GM21423 (cell line): ENCODE measurements around the gene USP36.
A peak's percentile ranks its signal among the peaks of the same experiment; 100 is the strongest.
"Not testable (repeated sequence)": the region's sequence is repeated elsewhere in the genome, so short reads cannot be mapped to it uniquely, and the experiment has no call there.

Experiments
- ATAC-seq: cut with Tn5 transposase; IDR thresholded peaks from one replicate; pipeline ENCODE4 v1.9.1; 2021; ENCODE audit warnings: mild to moderate bottlenecking, moderate library complexity; ENCODE audit not compliant: unreplicated experiment

USP36 gene

DNA sequence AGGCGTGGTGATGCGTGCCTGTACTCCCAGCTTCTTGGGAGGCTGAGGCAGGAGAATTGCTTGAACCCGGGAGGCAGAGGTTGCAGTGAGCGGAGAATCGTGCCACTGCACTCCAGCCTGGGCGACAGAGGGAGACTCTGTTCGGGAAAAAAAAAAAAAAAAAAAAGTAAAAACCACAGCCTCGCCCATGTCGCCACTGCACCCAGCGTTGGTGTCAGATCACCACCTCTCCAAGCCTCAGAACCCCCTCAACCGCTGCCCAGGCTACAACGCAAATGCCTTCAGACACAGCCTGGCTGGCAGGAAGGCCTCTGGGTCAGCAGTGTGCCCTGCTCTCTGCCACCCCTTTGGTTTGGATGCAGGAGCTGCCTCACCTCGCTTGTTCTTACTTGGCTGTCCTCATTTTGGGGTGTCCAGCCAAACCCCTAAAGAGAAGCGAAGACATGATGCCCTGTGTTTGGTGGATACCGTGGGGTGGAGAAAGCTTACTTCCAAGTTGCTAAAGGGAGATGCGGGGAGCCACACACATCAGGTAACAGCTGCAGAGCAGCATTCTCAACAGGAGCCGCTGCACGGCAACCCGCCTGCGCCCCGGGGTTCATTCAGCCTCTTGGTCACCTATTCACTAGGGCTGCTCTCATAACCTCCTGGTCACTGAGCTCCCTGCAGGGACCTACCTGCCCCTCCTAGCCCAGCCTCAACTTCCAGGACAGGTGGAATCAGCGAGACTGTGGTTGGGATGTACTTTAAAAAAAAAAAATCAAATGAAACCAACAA, 45.6 kb downstream of the USP36 start:
- ATAC-seq, result no peak

DNA sequence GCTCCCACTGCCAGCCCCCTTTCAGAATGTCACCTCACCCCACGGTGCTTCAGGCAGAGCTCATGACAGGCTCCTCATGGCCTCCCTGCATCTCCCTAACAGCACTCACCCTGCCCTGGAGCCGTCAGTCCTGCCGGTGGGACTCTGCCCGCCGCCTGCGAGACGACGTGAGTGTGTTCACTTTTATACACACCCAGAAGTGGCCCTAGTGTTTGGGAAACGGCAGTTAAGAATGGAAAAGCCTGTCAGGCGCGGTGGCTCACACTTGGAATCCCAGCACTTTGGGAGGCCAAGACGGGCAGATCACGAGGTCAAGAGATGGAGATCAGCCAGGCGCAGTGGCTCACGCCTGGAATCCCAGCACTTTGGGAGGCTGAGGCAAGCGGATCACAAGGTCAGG, 46.2 kb downstream of the USP36 start:
- no peak for ATAC-seq

DNA sequence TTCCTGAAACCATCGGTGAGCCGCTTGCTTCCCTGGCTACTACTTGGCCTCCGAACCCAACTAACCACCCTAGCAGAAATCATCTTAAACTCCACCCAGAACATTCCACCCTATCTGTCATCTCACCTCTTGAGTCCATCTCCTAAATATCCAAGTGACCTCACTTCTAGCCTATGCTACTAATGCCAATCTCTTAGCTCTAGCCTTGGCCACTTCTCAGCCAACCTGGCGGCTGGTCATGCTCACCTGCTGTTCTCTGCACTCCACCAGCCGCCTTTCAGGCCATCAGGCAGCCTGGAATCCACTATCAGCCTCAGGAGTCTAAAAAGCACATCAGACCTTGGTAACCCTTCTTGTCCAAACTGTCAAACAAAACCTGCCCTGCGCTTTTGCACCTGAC, 46.6 kb downstream of the USP36 start:
- no peak for ATAC-seq

DNA sequence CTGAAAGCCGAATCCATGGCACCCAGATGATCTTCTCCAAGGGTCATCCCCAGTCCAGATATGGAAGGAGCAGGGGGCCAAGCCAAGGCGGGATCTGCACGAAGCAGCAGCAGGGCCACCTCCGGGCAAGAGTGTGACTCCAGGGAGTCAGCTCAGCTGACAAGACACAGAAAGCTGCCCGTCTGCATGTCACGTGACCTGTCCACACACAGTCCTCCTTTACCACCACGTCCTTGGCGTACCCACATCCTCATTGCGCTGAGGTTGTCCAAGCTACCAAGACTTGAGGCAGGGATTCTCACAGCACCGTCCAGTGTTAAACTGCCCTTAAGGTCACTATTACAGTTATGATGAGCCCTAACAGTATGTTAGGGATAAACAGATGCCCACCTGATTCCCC, 47.2 kb downstream of the USP36 start:
- no peak for ATAC-seq

- ATAC-seq, result no peak
Measured at GRCh38 chr17:78791840-78792709, 48.5 kb downstream of the USP36 start.

GRCh38 chr17:78790552-78790951, 50.1 kb downstream of the USP36 start:
- no peak for ATAC-seq

DNA sequence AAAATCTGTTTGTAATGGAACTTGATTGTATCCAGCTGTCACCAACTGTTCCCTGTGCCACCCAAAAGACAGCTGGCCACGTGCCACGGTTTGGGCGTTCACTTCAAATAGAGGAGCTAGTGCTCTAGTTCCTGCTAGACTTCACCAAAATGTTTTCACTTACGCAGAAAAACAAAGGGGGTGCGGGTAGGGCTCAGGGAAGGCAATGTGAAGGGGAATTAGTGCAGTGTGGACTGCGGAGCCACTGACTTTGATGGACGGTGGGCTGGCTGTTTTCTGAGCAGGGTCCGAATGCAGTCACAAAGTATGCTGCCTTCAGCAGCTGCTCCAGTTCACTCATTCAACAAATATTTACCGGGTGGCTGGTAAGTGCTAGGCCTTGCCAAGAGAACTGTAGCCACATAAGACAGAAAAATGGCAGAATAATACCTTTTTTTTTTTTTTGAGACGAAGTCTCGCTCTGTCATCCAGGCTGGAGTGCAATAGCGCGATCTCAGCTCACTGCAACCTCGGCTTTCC, 50.9 kb downstream of the USP36 start:
- ATAC-seq, result no peak

- ATAC-seq, result no peak
Measured at GRCh38 chr17:78789149-78789662, 51.4 kb downstream of the USP36 start.

GRCh38 chr17:78788451-78788850, 52.2 kb downstream of the USP36 start:
- no peak for ATAC-seq

DNA sequence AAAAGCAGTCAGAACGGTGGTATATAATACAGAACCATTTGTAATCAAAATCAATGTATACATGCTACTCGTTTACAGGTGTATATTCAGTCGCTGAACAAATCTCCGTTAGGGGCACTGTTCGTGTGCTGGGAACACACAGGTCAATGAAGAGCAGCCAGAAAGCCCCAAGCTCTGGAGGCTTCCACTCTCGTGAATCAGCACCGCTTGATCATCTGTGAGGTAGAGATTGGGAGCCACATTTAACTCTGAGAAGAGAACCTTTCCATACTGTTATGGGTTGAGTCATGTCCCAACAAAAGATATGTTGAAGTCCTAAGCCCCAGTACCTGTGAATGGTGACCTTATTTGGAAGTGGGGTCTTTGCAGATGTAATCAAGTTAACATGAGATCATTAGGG, 53.2 kb downstream of the USP36 start:
- ATAC-seq, result no peak

- no peak for ATAC-seq
Measured at GRCh38 chr17:78785663-78786057, 55.0 kb downstream of the USP36 start.

DNA sequence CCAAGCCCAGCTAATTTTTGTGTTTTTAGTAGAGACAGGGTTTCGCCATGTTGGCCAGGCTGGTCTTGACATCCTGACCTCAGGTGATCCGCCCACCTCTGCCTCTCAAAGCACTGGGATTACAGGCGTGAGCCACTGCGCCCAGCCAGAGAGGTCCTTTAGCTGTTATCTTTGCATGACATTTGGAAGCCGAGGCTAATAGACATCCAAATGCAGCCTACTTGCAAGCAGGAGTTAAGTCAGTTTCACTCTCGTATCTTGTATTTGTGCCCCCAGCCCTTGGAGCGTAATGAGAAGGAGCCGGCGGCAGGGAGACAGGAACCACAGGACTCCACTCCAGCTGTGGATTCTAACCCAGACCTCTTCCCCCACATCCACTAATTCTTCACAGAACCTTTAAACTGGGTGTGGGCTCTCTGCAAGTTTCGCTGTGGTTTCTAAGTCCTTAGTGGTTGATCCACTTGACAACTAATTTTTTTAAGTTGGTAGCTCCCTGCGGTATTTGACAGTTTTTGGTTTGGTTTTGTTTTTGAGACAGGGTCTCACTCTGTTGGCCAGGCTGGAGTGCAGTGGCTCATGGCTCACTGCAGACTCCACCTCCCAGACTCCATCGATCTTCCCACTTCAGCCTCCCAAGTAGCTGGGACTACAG, 55.5 kb downstream of the USP36 start:
- ATAC-seq, result no peak

GRCh38 chr17:78784352-78784751, 56.3 kb downstream of the USP36 start:
- ATAC-seq, result no peak

GRCh38 chr17:78783711-78784324, 56.8 kb downstream of the USP36 start:
- ATAC-seq, result no peak

DNA sequence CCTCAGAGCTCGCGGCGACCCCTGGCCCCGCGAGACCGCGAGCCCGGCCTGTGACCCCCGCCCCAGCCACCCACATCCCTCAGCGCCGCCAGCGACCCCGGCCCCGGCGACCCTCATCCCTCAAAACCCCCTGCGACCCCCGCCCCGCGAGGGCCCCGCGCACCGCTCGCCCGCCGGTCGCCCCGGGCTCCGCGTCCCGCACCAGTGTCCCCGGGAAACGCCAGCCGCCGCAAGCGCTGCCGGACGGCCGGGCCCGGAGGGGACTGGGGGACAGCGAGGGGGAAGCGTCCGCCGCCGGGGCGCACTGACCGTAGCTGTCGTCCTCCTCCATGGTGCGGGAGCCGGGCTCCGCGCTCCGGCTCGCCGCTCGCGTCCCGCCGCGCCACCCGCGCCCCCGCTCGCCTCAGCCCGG, 58.7 kb downstream of the USP36 start, which contains the start of gene CYTH1:
Gene CYTH1, minus strand, starts transcription at position 381 of the 412 bp plus-strand sequence. Its CDS starts 50 bp downstream, at position 331.
- peak; percentile 7 for ATAC-seq

GRCh38 chr17:78781104-78781892, 59.3 kb downstream of the USP36 start:
- ATAC-seq, result peak; percentile 8

- ATAC-seq, result no peak
Measured at GRCh38 chr17:78780335-78780734, 60.3 kb downstream of the USP36 start.

DNA sequence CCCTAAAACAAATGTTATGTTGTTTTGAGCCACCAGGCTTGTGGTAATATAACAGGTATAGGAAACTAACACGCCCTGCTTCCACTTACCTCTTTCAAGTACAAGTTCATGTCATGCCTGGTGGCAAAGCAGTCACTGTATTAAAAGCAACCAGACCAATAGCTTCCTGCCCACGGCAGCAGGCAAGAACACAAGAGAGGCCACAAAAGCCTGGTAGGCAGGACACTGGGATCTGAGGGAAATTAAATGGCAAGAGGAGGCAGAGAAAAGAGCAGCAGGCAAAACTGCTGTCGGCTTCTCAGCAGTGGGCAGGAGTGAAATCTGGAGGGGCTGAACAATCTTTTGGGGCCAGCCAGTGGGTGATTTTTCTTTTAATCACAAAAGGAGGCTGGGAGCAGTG, 60.8 kb downstream of the USP36 start:
- ATAC-seq, result no peak

GRCh38 chr17:78779286-78779651, 61.3 kb downstream of the USP36 start:
- ATAC-seq, result not testable (repeated sequence)

DNA sequence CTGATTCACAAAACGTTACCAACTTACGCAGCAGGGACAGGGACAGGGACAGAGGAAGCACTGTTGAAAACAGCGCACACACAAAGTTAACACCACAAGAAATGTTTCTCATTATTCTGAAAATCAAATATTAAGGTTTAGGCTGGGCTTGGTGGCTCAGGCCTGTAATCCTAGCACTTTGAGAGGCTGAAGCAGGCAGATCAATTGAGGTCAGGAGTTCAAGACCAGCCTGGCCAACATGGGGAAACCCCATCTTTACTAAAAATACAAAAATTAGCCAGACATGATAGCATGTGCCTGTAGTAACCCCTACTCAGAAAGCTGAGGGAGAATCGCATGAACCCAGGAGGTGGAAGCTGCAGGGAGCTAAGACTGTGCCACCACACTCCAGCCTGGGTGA, 62.7 kb downstream of the USP36 start:
- no peak for ATAC-seq
